Right ventricle myocardium superior (tissue), 1 donor: ENCODE measurements around the gene FERD3L. TPM values are rescaled to one million over a fixed set of nuclear protein-coding genes. Genes with fewer than 3 reads are reported as not detected.

Experiments used
- ATAC-seq: fragments of 200-7000 bp; cut with Tn5 transposase; one replicate; pipeline ENCODE4 v1.9.1; 2020; ENCODE audit warnings: mild to moderate bottlenecking; ENCODE audit not compliant: poor library complexity
- DNase-seq: peaks from one replicate; pipeline ENCODE4 v3.0.0-alpha.2; 2020
- intact Hi-C: fragments of 100-400 bp; cut with DNase I; formaldehyde crosslinking; loops from one replicate; pipeline ENCODE4 v1.11.2; 2022
- total RNA-seq: library from RNA; stranded (reverse); fragmentation: NEBNext Ultra II Directional; extraction: Animal tissue kit (Norgen Biotek cat#: 25700); gene quantifications from one replicate; pipeline ENCODE4 v1.2.1, GENCODE V29; 2021
- donor health status: DM: no; HTN: yes; CAD: no; lungs with severe emphysema.

Gene FERD3L
- total RNA-seq, 1 donor from 2014 or later, result not detected

GRCh38 chr7:19105546-19105945, 39.7 kb downstream of the FERD3L start:
- no peak for DNase-seq
- no peak for ATAC-seq
- intact Hi-C loops, result no loop called here

GRCh38 chr7:19104811-19105210, 40.4 kb downstream of the FERD3L start:
- ATAC-seq (no peak), DNase-seq (no peak)
- intact Hi-C loops, result no loop called here

- DNase-seq, result no peak
- no peak for ATAC-seq
- intact Hi-C loops, result no loop called here
Observed at GRCh38 chr7:19102884-19103283, 42.3 kb downstream of the FERD3L start.

- intact Hi-C loops, result no loop called here
- ATAC-seq, result no peak
- DNase-seq, result no peak
Observed at GRCh38 chr7:19101909-19102308, 43.3 kb downstream of the FERD3L start.

GRCh38 chr7:19101472-19101871, 43.7 kb downstream of the FERD3L start:
- ATAC-seq (no peak), DNase-seq (no peak)
- intact Hi-C loops, result no loop called here

GRCh38 chr7:19099924-19100323, 45.3 kb downstream of the FERD3L start:
- ATAC-seq, result no peak
- intact Hi-C loops, result no loop called here

GRCh38 chr7:19099194-19099593, 46.0 kb downstream of the FERD3L start:
- no peak for DNase-seq
- intact Hi-C loops, result no loop called here
- ATAC-seq, result no peak

More at GRCh38 chr7:19099924-19100323, 45.3 kb downstream of the FERD3L start:
- no peak for DNase-seq

GRCh38 chr7:19098510-19098909, 46.7 kb downstream of the FERD3L start:
- DNase-seq (no peak), ATAC-seq (no peak)
- intact Hi-C loops, result no loop called here

GRCh38 chr7:19097165-19098055, 47.8 kb downstream of the FERD3L start:
- DNase-seq (no peak), ATAC-seq (no peak)
- intact Hi-C loops, result no loop called here

GRCh38 chr7:19095353-19095860, 49.8 kb downstream of the FERD3L start:
- intact Hi-C loops, result no loop called here
- DNase-seq (no peak), ATAC-seq (no peak)

Other genes with a start within 250 kb of the FERD3L start
- gene TWIST1, start 27.8 kb downstream of the FERD3L start, total RNA-seq, result 1.4 TPM